Right cardiac atrium (tissue), 5 donors: ENCODE results near the gene NR2F1. TPM values are rescaled to one million over a fixed set of nuclear protein-coding genes. Genes with fewer than 3 reads are reported as not detected.
A peak's percentile ranks its signal among the peaks of the same experiment; 100 is the strongest.

Source experiments
- ATAC-seq, 2 donors: fragments of 200-7000 bp; cut with Tn5 transposase; one replicate each; pipeline versions ENCODE4 v1.8.0 to v1.9.1; 2020; ENCODE audit warnings: moderate library complexity in 2 of 2, mild to moderate bottlenecking in 1 of 2
- DNase-seq, 3 donors: peaks; one replicate each; pipeline ENCODE4 v3.0.0-alpha.2; 2020
- H3K27ac ChIP-seq: one replicate; pipeline ENCODE4 v1.5.1; 2013; ENCODE audit warnings: mild to moderate bottlenecking, low read length, control low read depth, moderate library complexity
- H3K27me3 ChIP-seq: one replicate; pipeline ENCODE4 v1.6.1; 2013; ENCODE audit not compliant: control insufficient read depth, insufficient read depth
- H3K4me1 ChIP-seq: one replicate; pipeline ENCODE4 v1.6.1; 2013; ENCODE audit warnings: low read length; ENCODE audit not compliant: control insufficient read depth, insufficient read depth
- H3K4me3 ChIP-seq: one replicate; pipeline ENCODE4 v1.5.1; 2013; ENCODE audit warnings: low read length, control low read depth
- H3K9me3 ChIP-seq: one replicate; pipeline ENCODE4 v1.6.1; 2013; ENCODE audit warnings: low read length; ENCODE audit not compliant: control insufficient read depth
- WGBS: extraction: QIAGEN DNeasy Blood & Tissue Kit; methylation state at CpG from one replicate; pipeline ENCODE4 v1.1.7; 2013; 5-methylcytosine and 5-hydroxymethylcytosine counted together
- intact Hi-C, 4 donors: fragments of 100-400 bp; cut with DNase I; formaldehyde crosslinking; loops; one replicate each; pipeline versions ENCODE4 v1.11.0 to v1.14.0; 2022 to 2023
- polyA plus RNA-seq: library from polyadenylated mRNA; stranded (reverse); fragments of 200-250 nt; gene quantifications from one replicate; pipeline ENCODE4 v1.2.3, GENCODE V29; 2013
- total RNA-seq, 4 donors: library from RNA; stranded (reverse); fragmentation: NEBNext Ultra II Directional; extraction: Animal tissue kit (Norgen Biotek cat#: 25700); gene quantifications; one replicate each; pipeline ENCODE4 v1.2.1, GENCODE V29; 2021
- donor health status: healthy with polysubstance abuse.
- donor health status: DM: no; HTN: yes; CAD: no.
- donor health status: DM: no; HTN: no; CAD: no.
- donor health status: DM: no; HTN: yes; CAD: no; lungs with severe emphysema.
- donor health status: DM: yes; HTN: yes; CAD: no.

The NR2F1 gene
- total and polyA plus RNA-seq, 5 donors: 22.1 to 59.2 (median 42.1) TPM

DNA sequence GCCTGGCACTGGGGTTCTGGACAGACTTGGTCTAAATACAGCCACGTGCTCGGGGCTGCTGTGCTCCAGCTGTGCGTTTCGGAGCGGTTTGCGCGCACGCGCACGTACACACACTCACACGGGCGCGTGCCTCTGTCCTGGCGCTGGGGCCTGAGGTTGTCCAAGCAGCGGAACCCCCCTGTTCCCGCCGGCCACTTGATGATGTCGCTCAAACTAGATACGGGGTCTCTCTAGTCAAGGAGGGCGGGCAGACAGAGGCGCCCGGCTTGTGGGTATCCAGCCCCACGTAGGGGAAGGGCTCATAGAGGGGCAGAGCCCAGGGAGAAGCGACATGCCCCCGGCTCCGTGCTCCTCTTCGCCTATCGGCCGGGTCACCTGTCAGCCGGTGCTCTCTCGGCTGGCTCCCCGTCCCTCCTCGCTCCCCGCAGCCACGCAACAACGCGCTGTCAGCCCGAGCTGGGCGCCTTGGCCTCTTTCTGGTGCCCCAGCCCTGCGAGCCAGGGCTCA is 10.9 kb upstream of the NR2F1 start:
- peak overlapping the region; percentile 25 for H3K4me3 ChIP-seq
- H3K9me3 ChIP-seq: no peaks in the 10 kb centered on the region
- no peak overlapping the region for H3K27ac ChIP-seq
- 20% methylated on average over 40 of the region's 40 CpGs for WGBS
- H3K4me1 ChIP-seq: peaks cover 2% of the 10 kb centered on the region
- peak; percentile 42 to 76 for ATAC-seq
- H3K27me3 ChIP-seq: no peaks in the 10 kb centered on the region
- intact Hi-C loops: loop anchor here in 1 of 4 donors (10.0 kb wide), 1 partner anchor 477 kb away; no protein-coding TSS in a partner anchor
- peak; percentile 19 to 58 (median 58) for DNase-seq

DNA sequence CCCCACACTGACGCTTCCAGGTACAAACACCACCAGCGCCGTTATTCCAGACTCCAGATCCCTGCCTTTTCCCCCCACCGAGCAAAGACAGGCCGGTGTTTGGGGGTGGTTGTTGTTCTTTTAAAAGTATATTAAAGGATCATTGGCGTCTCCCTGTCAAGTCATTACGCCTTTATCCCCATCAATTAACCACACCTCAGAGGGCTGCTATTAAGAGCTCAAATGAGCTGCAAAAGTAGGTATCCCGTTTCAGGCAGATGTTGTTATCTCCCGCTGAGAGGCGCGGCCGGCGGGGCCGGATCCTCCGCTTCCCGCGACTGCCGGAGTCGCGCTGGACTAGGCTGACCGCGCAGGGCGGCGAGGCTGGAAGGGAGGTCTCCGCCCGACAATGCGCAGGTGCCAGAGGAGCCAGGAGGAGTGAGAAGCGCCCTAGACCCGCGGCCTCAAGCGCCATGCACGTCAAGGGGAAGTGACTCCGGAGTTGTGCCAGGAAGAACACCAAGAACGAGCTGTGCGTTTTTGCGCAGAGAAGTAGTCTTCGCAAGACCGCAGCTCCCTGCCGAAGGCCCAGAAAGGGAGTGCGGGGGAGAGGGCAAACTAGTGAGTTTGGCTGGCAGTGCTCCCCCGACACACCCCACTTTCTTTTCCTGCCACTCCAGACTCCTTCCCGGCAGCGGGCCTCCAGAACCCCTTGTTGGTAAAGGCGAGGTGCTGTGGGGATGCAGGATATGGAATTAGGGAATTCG is 10.2 kb upstream of the NR2F1 start:
- peaks cover 2% of the 10 kb centered on the region for H3K4me1 ChIP-seq
- ATAC-seq (peak; percentile 34 to 72), DNase-seq (peak in 2 of 3 donors; percentile 30 to 58)
- intact Hi-C loops: loop anchor here in 1 of 4 donors (10.0 kb wide), 1 partner anchor 478 kb away; no protein-coding TSS in a partner anchor
- WGBS: 23% methylated on average over 45 of the region's 45 CpGs
- no peaks in the 10 kb centered on the region for H3K9me3 ChIP-seq
- H3K27me3 ChIP-seq: no peaks in the 10 kb centered on the region
- no peak overlapping the region for H3K27ac ChIP-seq
- H3K4me3 ChIP-seq: peak overlapping the region; percentile 25

DNA sequence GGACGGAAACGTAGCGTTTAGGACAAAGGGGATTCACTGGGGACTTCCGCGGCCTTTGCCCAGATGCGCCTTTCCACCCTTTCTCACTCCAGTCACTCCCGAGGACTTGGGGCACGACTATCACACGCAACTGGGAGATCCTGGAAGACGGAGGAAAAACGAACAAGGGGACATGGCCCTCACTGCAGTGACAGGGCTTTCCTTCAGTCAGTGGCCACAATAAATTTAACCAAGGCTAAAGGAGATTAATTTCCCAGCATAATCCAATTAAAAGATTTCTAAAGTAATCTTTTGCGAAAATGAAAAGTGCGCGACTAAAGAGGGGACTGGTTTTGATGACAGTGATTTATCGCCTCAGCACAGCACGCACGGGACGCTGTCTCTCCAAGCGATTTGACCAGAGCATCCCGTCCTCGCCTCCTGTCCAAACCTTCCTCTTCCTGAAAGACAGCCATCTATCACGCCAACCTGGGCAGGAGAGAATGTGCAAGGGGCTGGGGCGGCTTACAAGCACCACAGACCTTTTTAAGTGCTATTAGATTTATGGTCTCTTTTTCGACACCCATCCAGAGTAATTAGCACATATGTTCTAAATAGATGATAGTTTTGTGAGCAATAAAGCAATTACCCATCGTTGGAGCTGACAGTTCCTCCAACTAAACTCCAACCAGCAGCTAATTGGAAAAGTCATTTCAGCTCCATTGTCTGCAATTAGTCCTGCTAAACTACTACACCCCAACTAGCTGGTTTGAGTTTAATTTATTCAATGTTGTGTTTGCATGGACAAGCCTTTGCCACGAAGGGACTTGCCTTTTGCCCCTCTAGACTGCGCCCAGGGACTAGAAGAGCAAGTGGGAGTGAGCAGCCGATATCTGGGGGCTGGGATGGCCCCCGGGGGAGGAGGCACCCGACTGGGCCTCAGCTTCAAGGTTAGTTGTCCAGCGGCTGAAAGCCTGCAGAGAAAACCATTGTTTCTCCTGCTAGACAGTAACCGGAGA is 9.4 kb upstream of the NR2F1 start:
- WGBS: 71% methylated on average over 32 of the region's 32 CpGs
- DNase-seq (no peak), ATAC-seq (no peak)
- Histone ChIP-seq H3K4me1 (peaks cover 2% of the 10 kb centered on the region), H3K4me3 (no peak overlapping the region), H3K9me3 (no peaks in the 10 kb centered on the region), H3K27me3 (no peaks in the 10 kb centered on the region), H3K27ac (no peak overlapping the region)
- intact Hi-C loops: loop anchor here in 1 of 4 donors (10.0 kb wide), 1 partner anchor 479 kb away; no protein-coding TSS in a partner anchor

DNA sequence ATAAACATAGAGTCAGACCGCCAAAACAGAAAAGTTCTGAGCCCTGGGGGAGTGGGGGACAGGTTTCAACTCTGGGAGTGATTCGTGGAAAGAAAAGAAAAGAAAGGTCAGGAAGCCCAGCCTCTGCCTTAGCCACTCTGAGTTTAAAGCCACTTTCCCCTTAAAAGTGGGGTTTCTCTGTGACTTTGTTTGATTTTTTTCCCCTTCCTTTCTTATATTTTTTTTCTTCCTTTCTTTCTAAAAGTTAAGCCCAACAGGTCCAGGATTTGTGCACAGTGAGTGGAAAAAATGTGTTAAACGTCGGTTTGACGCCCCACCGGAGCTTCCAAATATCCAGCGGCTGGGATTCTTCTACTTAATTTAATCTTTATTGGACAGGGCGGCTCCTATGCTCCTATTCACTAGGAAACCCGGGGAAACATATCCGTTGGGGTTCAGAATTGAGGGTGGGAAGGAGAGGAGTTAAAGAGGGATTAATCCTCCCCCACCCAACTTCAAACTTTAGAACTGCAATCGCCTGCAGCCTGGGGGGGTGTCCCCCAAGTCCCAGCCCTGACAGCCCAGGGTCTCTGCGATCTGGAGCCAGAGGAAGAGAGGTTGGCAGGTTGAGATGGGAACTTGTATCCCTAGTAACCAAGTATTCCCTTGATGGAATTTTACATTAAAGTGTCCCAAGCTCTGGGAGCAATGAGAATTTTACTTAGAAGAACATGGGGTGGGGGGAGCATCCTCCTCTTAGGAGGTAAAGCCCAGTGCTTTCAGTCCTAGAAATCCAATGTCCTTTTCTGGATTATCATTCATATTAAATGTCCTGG is 8.3 kb upstream of the NR2F1 start:
- 49% methylated on average over 12 of the region's 12 CpGs for WGBS
- intact Hi-C loops: loop anchor here in 1 of 4 donors (10.0 kb wide), 1 partner anchor 480 kb away; no protein-coding TSS in a partner anchor
- Histone ChIP-seq H3K4me3 (no peak overlapping the region), H3K4me1 (peaks cover 2% of the 10 kb centered on the region), H3K9me3 (no peaks in the 10 kb centered on the region), H3K27me3 (no peaks in the 10 kb centered on the region), H3K27ac (no peak overlapping the region)
- DNase-seq (no peak), ATAC-seq (no peak)

DNA sequence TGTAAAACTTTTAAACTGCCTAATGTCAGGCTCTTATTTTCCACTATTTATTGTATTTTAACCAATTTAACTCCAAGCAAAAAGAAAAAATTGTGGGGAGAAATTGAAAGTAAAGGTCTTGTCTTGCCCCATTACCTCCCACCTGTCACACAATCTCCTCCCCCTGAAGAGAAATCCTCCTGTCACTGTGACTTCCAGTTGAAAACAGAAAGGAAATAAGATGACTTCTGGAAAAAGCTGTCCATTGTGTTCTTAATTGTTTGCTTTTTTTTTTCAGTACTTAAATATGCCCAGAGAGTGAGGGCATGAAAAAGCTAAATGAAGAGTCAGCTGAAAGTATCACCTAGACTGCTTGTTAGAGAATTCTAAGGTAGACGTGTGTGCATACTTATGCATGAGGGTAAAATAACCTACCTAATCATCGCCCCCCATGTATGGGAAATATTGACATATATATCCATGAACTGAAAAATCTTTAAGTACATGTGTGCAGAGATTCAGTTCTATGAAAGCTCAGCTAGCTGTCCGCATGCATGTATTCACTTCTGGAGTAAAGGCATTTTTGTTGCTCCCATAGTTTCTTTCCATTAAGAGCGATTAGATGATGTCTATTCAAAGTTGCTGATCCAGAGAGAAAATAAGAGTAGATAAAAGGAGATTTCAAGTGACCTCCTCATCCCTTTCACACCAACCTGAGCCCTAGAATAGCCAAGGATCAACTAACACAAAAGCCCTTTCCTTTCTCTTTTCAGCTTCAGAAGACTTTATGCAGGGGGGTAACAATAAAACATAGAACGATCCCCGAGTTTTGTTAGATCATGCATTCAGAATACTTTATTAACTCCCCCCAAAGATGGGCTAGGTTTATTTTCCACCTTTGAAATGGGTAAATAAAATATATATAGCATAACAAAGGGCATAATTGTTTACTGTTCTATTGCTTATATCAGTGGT is 7.3 kb upstream of the NR2F1 start:
- 81% methylated on average over 6 of the region's 6 CpGs for WGBS
- Histone ChIP-seq H3K9me3 (no peaks in the 10 kb centered on the region), H3K4me3 (no peak overlapping the region), H3K27ac (no peak overlapping the region), H3K4me1 (no peaks in the 10 kb centered on the region), H3K27me3 (no peaks in the 10 kb centered on the region)
- intact Hi-C loops: loop anchor here in 1 of 4 donors (10.0 kb wide), 1 partner anchor 481 kb away; no protein-coding TSS in a partner anchor
- DNase-seq (no peak), ATAC-seq (no peak)

DNA sequence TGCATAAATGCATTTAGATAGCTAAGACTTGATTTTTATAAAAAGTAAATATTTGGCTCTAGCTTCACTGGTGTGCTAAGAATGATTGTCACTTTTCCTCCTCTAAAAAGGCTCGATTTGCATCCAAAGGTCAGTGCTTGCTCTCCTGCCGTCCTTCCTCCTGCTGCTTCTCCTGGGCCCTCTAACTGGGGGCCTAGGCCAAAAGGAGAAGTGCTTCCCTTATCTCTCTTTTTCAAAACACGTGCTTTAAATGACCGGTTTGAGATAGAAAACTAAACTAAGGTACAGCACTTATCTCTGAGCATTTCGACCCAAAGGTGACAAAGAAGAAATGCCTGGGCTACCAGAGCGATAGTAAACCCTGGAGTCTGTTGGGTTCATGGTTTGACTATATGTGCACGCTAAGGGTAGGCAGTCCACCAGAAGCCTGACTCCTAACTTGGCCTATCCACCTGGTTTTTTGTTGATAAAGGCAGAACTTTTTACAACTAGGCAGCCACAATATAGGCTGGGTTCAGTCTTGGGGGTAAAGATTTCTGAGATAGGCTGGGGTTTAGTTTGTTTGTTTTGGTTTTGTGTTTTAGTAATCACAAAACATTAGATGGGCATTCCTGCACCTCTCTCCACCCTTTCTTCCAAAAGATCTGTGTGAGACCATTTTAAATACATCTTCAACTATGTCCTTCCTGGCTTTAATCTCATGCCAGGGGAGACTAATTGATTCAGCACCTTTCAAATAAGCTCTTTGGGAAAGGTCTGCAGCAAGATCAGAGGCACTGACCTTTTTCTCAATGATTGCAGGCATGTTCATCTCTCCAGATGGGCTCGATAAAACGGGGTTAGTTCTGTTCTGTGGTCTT is 5.8 kb upstream of the NR2F1 start:
- no peaks in the 10 kb centered on the region for H3K27me3 ChIP-seq
- no peaks in the 10 kb centered on the region for H3K4me1 ChIP-seq
- intact Hi-C loops: loop anchor here in 1 of 4 donors (10.0 kb wide), 1 partner anchor 482 kb away; no protein-coding TSS in a partner anchor
- no peak for DNase-seq
- H3K4me3 ChIP-seq: no peak overlapping the region
- no peak for ATAC-seq
- H3K9me3 ChIP-seq: no peaks in the 10 kb centered on the region
- 58% methylated on average over 9 of the region's 9 CpGs for WGBS
- H3K27ac ChIP-seq: no peak overlapping the region

DNA sequence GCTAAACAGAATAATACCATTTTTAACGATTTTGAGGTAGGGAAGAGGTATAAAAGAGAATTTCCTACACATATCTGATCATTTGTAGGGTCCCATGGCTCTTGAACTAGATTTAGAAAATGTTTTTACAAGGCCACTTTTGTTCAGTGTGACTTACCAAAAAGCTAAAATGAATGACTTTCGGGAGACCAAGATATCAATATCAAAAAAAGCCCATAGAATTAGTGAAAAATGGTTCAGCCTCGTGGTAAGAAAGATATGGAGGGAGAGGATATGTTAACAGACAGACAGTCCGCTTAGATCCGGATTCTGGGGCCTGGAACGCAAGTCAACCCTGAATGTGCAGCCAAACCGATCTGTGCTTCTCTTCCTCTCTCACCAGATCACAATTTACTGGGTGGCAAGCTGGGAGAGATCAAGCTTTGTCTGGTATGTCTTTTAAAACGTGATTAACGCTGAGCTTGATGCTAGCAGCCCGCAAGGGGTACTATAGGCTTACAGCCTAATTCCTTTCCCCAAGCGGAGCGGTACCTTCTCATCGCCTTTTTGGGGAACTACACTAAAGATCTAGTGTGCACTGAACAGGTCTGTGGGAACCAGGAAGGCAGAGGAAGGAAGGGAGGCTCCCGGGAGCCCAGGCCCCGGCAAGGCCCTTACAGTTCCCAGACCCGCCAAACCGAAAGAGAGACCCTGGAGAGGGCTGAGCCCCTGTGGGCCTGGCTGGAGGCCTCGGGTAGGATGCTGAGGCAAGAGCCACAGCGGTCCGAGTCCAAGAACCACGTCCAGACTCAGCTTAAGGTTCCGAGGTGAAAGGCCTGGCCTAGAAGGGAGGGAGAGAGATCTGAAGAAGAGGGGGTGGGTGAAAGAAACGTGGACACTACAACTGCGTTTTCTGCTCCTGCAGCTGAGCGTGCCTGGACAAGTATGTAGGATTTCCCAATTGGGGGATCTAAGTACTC is 4.9 kb upstream of the NR2F1 start:
- H3K9me3 ChIP-seq: no peaks in the 10 kb centered on the region
- peak in 1 of 2 donors; percentile 3 for ATAC-seq
- no peak overlapping the region for H3K27ac ChIP-seq
- intact Hi-C loops: loop anchor here in 1 of 4 donors (10.0 kb wide), 1 partner anchor 483 kb away; no protein-coding TSS in a partner anchor
- H3K4me1 ChIP-seq: no peaks in the 10 kb centered on the region
- peak in 2 of 3 donors; percentile 18 to 48 for DNase-seq
- 75% methylated on average over 25 of the region's 25 CpGs for WGBS
- no peaks in the 10 kb centered on the region for H3K27me3 ChIP-seq
- H3K4me3 ChIP-seq: no peak overlapping the region
